HepG2 (cell line): ENCODE results near the gene COPS6. TPM values are rescaled to one million over a fixed set of nuclear protein-coding genes. Genes with fewer than 3 reads are reported as not detected.

Source experiments
- ATAC-seq: fragments of 200-7000 bp; cut with Tn5 transposase; 3 replicates; pipeline ENCODE4 v1.9.1; 2020; ENCODE audit warnings: mild to moderate bottlenecking, moderate library complexity
- BruUV-seq: library from RNA; stranded (reverse); fragments of 400-500 nt; replicated peaks from 2 replicates; lab custom pipeline; 2021; lab: Mats Ljungman, UMichigan
- CTCF ChIA-PET: fragments of 300-600 bp; formaldehyde crosslinking; extraction: SDS; loops from one replicate; lab custom pipeline; 2021; ENCODE audit warnings: low total read pairs, inconsistent platforms, low intra/inter-chr PET ratio; lab: Yijun Ruan, JAX
- POLR2A ChIA-PET: fragments of 350-600 bp; sonication (Branson Sonifier 250); formaldehyde crosslinking; loops from one replicate; lab custom pipeline; 2020; ENCODE audit warnings: antibody characterized with exemption, inconsistent platforms; lab: Yijun Ruan, JAX
- DNase-seq: peaks from one replicate; pipeline ENCODE4 v3.0.0-alpha.2; 2015; ENCODE audit warnings: low spot score
- FAIRE-seq: peaks from 3 replicates; lab custom pipeline; 2011; peaks lifted over from hg19 to GRCh38; lab: Jason Lieb, UNC
- H2AFZ ChIP-seq: one replicate; pipeline ENCODE4 v1.6.1; 2011; ENCODE audit warnings: low read length, inconsistent platforms
- H3K27ac ChIP-seq: fragments of 300-600 bp; 3 replicates; pipeline ENCODE4 v1.8.0; 2011; ENCODE audit warnings: mixed run types, mild to moderate bottlenecking, mixed read lengths, low read length, inconsistent platforms; ENCODE audit not compliant: insufficient read depth; ENCODE audit errors: extremely low read length
- H3K27me3 ChIP-seq, 2 experiments: fragments of 200-600 bp in 1 of 2; 2 replicates in 1 of 2; 3 replicates in 1 of 2; pipeline versions ENCODE4 v1.6.0 to v1.8.0; 2011; ENCODE audit warnings: low read length in 2 of 2, mild to moderate bottlenecking in 2 of 2, moderate library complexity in 2 of 2, inconsistent platforms in 1 of 2; ENCODE audit not compliant: insufficient read depth in 2 of 2, control insufficient read depth in 1 of 2
- H3K36me3 ChIP-seq, 2 experiments: fragments of 200-600 bp in 1 of 2; replicated peaks in 1 of 2; 2 replicates in 1 of 2; 3 replicates in 1 of 2; pipeline versions ENCODE4 v1.5.1 to v1.8.0; 2011; ENCODE audit warnings: low read length in 2 of 2, inconsistent platforms in 1 of 2; ENCODE audit not compliant: insufficient read depth in 2 of 2, control insufficient read depth in 1 of 2
- H3K4me1 ChIP-seq: 2 replicates; pipeline ENCODE4 v1.5.1; 2012; ENCODE audit warnings: low read length, inconsistent platforms; ENCODE audit not compliant: insufficient read depth
- H3K4me2 ChIP-seq: 2 replicates; pipeline ENCODE4 v1.6.0; 2011; ENCODE audit warnings: low read depth, low read length, inconsistent platforms
- H3K4me3 ChIP-seq, 3 experiments: fragments of 200-600 bp in 1 of 3; sonication (generic), shearing (Covaris generic) in 1 of 3; replicated peaks in 1 of 3; 2 replicates each; pipeline ENCODE4 v1.5.1; 2011 to 2016; ENCODE audit warnings: low read length in 3 of 3, inconsistent platforms in 2 of 3, low read depth in 2 of 3, mild to moderate bottlenecking in 2 of 3, control low read depth in 1 of 3, mixed read lengths in 1 of 3; ENCODE audit not compliant: insufficient read depth in 1 of 3
- H3K79me2 ChIP-seq: one replicate; pipeline ENCODE4 v1.6.1; 2011; ENCODE audit warnings: low read length, inconsistent platforms; ENCODE audit not compliant: insufficient read depth
- H3K9ac ChIP-seq: 2 replicates; pipeline ENCODE4 v1.6.0; 2011; ENCODE audit warnings: mild to moderate bottlenecking, low read depth, low read length, inconsistent platforms; ENCODE audit not compliant: insufficient read depth
- H3K9me3 ChIP-seq: 2 replicates; pipeline ENCODE4 v1.5.1; 2012; ENCODE audit warnings: mild to moderate bottlenecking, low read length
- H4K20me1 ChIP-seq: 2 replicates; pipeline ENCODE4 v1.6.0; 2011; ENCODE audit warnings: inconsistent platforms, mild to moderate bottlenecking, low read length, moderate library complexity; ENCODE audit not compliant: insufficient read depth
- RBFOX2 ChIP-seq: fragments of 200-400 bp; formaldehyde crosslinking; IDR thresholded peaks from 2 replicates; pipeline ENCODE4 v1.6.1; 2017; ENCODE audit warnings: low read depth, mild to moderate bottlenecking, low read length
- WGBS: methylation state at CpG from one replicate; pipeline ENCODE4 v1.1.6; 2017; ENCODE audit warnings: low lambda C conversion rate; 5-methylcytosine and 5-hydroxymethylcytosine counted together
- in situ Hi-C: cut with HindIII; loops from 2 replicates; pipeline ENCODE4 v1.10.0; 2017; ENCODE audit warnings: low pct_unique_long_range_greater_than_20kb; ENCODE audit not compliant: extremely low pct_ligation_motif_present
- intact Hi-C: fragments of 100-400 bp; cut with micrococcal nuclease; formaldehyde crosslinking; loops from one replicate; pipeline ENCODE4 v1.10.0; 2022; ENCODE audit not compliant: unreplicated experiment
- polyA plus RNA-seq, 8 experiments: library from polyadenylated mRNA; depleted of rRNA in 3 of 8; stranded (reverse) in 7 of 8; unstranded in 1 of 8; fragments of >200 nt; fragmentation: Illumina TruSeq in 4 of 8; extraction: Trizol in 4 of 8; gene quantifications; 2 replicates each; pipeline versions ENCODE4 v1.2.1 to v1.2.3, GENCODE V29; 2011 to 2016; ENCODE audit warnings: low read depth in 4 of 8, missing spikeins in 1 of 8, mixed read lengths in 1 of 8; ENCODE audit not compliant: insufficient read depth in 1 of 8
- total RNA-seq, 5 experiments: library from RNA; depleted of rRNA; stranded (reverse); fragments of >200 nt; fragmentation: Illumina TruSeq; extraction: Trizol; gene quantifications; 2 replicates each; pipeline ENCODE4 v1.2.3, GENCODE V29; 2016; ENCODE audit warnings: low read depth in 1 of 5
- TF ChIP-seq, protein P1 (sequence below): sonication (generic); formaldehyde crosslinking; IDR thresholded peaks from 2 replicates; pipeline ENCODE4 v1.5.0; 2020; ENCODE audit warnings: mild to moderate bottlenecking, missing genetic modification reagents, borderline replicate concordance
- TF ChIP-seq, protein P2 (sequence below): sonication (generic); formaldehyde crosslinking; IDR thresholded peaks from 2 replicates; pipeline ENCODE4 v1.9.0; 2022; ENCODE audit warnings: low read depth, missing genetic modification reagents

COPS6 gene
- total and polyA plus RNA-seq, 2 of the 13 experiments (the other 11 are each of a cell fraction or from before 2014, with no cell fraction given): 33.4 to 117 TPM

DNA sequence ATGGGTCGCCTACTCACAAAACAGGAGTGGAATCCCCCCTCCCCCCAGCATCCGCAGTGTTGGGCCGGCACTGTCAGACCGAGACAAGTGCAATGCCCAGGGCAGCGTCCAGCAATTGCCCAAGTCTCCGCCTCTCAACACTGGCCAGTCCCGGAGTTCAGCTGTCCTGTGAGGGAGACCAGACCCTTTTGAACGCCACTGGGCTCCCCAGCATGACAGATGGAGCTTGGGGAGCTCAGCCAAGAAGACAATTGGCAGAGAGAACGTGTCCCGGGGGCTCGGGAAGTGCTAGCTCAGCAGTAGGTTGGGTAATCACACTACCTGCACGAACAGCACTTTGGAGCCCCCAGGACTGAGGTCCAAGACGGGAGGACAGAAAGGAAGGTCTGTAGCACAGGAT is 4.7 kb downstream of the COPS6 start:
- H4K20me1 ChIP-seq: no peaks in the 10 kb centered on the region

More for the DNA sequence above, 4.7 kb downstream of the COPS6 start:
- BruUV-seq: no TSS peak
- Histone ChIP-seq H3K9ac (no peak overlapping the region), H3K9me3 (no peaks in the 10 kb centered on the region), H2AFZ (no peak overlapping the region), H3K27ac (peak overlapping the region; percentile 26), H3K4me3 (no peak overlapping the region), H3K4me1 (peaks cover 31% of the 10 kb centered on the region), H3K36me3 (peaks cover 51 to 80% of the 10 kb centered on the region in 2 experiments), H3K27me3 (no peaks in the 10 kb centered on the region; a peak in 1 of 5 replicates), H3K79me2 (peaks cover 12% of the 10 kb centered on the region), H3K4me2 (no peak overlapping the region)
- DNase-seq: no peak
- FAIRE-seq: no peak
- WGBS: 96% methylated on average over 9 of the region's 13 CpGs
- in situ Hi-C loops (no loop called here), intact Hi-C loops (no loop called here)
- ATAC-seq: no peak
- ChIA-PET POLR2A (interaction anchor here (4.3 kb wide), 1 partner anchor 8 kb away, joined by 33 read pairs; the partner anchor contains the start of genes AP4M1 and MCM7), CTCF (no interaction called here)
- TF ChIP-seq, protein P1, sequence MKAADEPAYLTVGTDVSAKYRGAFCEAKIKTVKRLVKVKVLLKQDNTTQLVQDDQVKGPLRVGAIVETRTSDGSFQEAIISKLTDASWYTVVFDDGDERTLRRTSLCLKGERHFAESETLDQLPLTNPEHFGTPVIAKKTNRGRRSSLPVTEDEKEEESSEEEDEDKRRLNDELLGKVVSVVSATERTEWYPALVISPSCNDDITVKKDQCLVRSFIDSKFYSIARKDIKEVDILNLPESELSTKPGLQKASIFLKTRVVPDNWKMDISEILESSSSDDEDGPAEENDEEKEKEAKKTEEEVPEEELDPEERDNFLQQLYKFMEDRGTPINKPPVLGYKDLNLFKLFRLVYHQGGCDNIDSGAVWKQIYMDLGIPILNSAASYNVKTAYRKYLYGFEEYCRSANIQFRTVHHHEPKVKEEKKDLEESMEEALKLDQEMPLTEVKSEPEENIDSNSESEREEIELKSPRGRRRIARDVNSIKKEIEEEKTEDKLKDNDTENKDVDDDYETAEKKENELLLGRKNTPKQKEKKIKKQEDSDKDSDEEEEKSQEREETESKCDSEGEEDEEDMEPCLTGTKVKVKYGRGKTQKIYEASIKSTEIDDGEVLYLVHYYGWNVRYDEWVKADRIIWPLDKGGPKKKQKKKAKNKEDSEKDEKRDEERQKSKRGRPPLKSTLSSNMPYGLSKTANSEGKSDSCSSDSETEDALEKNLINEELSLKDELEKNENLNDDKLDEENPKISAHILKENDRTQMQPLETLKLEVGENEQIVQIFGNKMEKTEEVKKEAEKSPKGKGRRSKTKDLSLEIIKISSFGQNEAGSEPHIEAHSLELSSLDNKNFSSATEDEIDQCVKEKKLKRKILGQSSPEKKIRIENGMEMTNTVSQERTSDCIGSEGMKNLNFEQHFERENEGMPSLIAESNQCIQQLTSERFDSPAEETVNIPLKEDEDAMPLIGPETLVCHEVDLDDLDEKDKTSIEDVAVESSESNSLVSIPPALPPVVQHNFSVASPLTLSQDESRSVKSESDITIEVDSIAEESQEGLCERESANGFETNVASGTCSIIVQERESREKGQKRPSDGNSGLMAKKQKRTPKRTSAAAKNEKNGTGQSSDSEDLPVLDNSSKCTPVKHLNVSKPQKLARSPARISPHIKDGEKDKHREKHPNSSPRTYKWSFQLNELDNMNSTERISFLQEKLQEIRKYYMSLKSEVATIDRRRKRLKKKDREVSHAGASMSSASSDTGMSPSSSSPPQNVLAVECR (CRISPR knock-in tag): peak; percentile 27; the same call in 1 of the 2 replicates
- peak; percentile 16; the same call in 1 of the 2 replicates for TF ChIP-seq RBFOX2
- TF ChIP-seq, protein P2, sequence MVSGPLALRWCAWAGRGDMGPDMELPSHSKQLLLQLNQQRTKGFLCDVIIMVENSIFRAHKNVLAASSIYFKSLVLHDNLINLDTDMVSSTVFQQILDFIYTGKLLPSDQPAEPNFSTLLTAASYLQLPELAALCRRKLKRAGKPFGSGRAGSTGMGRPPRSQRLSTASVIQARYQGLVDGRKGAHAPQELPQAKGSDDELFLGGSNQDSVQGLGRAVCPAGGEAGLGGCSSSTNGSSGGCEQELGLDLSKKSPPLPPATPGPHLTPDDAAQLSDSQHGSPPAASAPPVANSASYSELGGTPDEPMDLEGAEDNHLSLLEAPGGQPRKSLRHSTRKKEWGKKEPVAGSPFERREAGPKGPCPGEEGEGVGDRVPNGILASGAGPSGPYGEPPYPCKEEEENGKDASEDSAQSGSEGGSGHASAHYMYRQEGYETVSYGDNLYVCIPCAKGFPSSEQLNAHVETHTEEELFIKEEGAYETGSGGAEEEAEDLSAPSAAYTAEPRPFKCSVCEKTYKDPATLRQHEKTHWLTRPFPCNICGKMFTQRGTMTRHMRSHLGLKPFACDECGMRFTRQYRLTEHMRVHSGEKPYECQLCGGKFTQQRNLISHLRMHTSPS (CRISPR knock-in tag): no peak
